HepG2 (cell line): ENCODE measurements around the gene THAP3.

Experiments
- GATAD2A ChIP-seq: IDR thresholded peaks from 2 replicates; pipeline ENCODE4 v1.6.1; 2016
- JUN ChIP-seq: sonication (generic); formaldehyde crosslinking; IDR thresholded peaks from 2 replicates; pipeline ENCODE4 v1.4.0; 2020; ENCODE audit warnings: mild to moderate bottlenecking, missing genetic modification reagents
- ZMAT3 ChIP-seq: sonication (generic); formaldehyde crosslinking; conservative IDR thresholded peaks from 2 replicates; pipeline ENCODE4 v1.7.0; 2021; ENCODE audit warnings: missing genetic modification reagents

GRCh38 chr1:6613361-6614018, 11.2 kb upstream of the THAP3 start, which contains the start of gene PHF13:
- no peak for TF ChIP-seq GATAD2A (CRISPR knock-in tag)
- no peak for TF ChIP-seq JUN (CRISPR knock-in tag)
- TF ChIP-seq ZMAT3 (CRISPR knock-in tag) = no peak; the same call in 1 of the 2 replicates
